OCI-LY3 (cell line): ENCODE data around the gene DECR2.

ENCODE experiments used
- H2AFZ ChIP-seq: fragments of 200-600, 300-600 bp; shearing (Covaris generic); 2 replicates; pipeline ENCODE4 v1.6.0; 2014; ENCODE audit warnings: antibody characterized with exemption, low read depth, low read length
- H3K27ac ChIP-seq: fragments of 200-600, 300-600 bp; sonication (generic); 2 replicates; pipeline ENCODE4 v1.5.1; 2014; ENCODE audit warnings: mild to moderate bottlenecking, low read length, moderate library complexity, mixed read lengths
- H3K27me3 ChIP-seq: fragments of 200-600, 300-600 bp; sonication (generic); 2 replicates; pipeline ENCODE4 v1.6.1; 2014; ENCODE audit warnings: low read depth, low read length, mixed read lengths
- H3K36me3 ChIP-seq: fragments of 200-600, 300-600 bp; sonication (generic); replicated peaks from 2 replicates; pipeline ENCODE3; 2014; ENCODE audit warnings: low read depth, low read length, mixed read lengths
- H3K4me1 ChIP-seq: fragments of 300-600, 200-600 bp; sonication (generic); 2 replicates; pipeline ENCODE4 v1.6.1; 2014; ENCODE audit warnings: low read length, mixed read lengths
- H3K4me2 ChIP-seq: fragments of 200-600, 300-600 bp; sonication (generic); 2 replicates; pipeline ENCODE4 v1.6.1; 2014; ENCODE audit warnings: low read length, mixed read lengths
- H3K4me3 ChIP-seq: fragments of 300-600, 200-600 bp; sonication (generic); 2 replicates; pipeline ENCODE4 v1.5.1; 2014; ENCODE audit warnings: antibody characterized with exemption, mild to moderate bottlenecking, low read length, moderate library complexity
- H3K79me2 ChIP-seq: fragments of 300-600, 200-600 bp; shearing (Covaris generic); 2 replicates; pipeline ENCODE4 v1.6.1; 2014; ENCODE audit warnings: mild to moderate bottlenecking, low read length, mixed read lengths
- H3K9ac ChIP-seq: fragments of 300-600, 200-600 bp; shearing (Covaris generic); 2 replicates; pipeline ENCODE4 v1.6.0; 2014; ENCODE audit warnings: mild to moderate bottlenecking, low read length, moderate library complexity
- H3K9me3 ChIP-seq: fragments of 200-600, 300-600 bp; shearing (Covaris generic); 2 replicates; pipeline ENCODE4 v1.6.1; 2014; ENCODE audit warnings: low read length, mixed read lengths; ENCODE audit not compliant: insufficient read depth
- H4K20me1 ChIP-seq: fragments of 200-600, 300-600 bp; sonication (generic); 2 replicates; pipeline ENCODE4 v1.6.1; 2016; ENCODE audit warnings: low read length, mixed read lengths; ENCODE audit not compliant: insufficient read depth
- EZH2phosphoT487 ChIP-seq: fragments of 200-600 bp; shearing (Covaris generic); IDR thresholded peaks from 2 replicates; pipeline ENCODE4 v1.6.1; 2018; ENCODE audit warnings: antibody characterized with exemption, mixed run types, low read depth
- TF ChIP-seq, protein P1 (sequence below): fragments of 200-600, 300-600 bp; sonication (generic); IDR thresholded peaks from 2 replicates; pipeline ENCODE4 v1.5.1; 2014; ENCODE audit warnings: antibody characterized with exemption, low read length, low read depth

DECR2 gene

DNA sequence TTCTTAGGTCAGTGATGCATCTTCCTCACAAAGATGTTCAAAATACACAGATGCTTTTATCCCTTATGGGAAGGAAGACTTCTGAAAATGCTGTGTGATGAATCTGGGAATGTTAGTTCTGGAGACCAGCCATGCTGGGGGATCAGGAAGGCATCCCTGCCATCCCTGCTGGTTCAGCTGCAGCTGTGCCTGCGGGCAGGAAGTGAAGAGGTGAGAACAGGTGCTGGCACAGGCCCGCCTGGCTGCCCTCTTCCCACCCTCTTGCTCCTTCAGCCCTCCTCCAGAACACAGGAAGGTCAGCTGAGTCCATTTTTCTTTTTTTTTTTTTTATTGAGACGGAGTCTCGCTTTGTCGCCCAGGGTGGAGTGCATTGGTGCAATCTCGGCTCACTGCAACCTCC lies 38.9 kb downstream of the DECR2 start:
- Histone ChIP-seq H3K4me3 (no peak overlapping the region), H4K20me1 (no peaks in the 10 kb centered on the region; the same call in 1 of the 2 replicates), H3K4me1 (no peaks in the 10 kb centered on the region), H3K27ac (no peak overlapping the region), H3K27me3 (no peaks in the 10 kb centered on the region), H3K9me3 (no peaks in the 10 kb centered on the region), H3K9ac (no peak overlapping the region), H2AFZ (no peak overlapping the region), H3K4me2 (no peak overlapping the region), H3K79me2 (peaks cover 20% of the 10 kb centered on the region), H3K36me3 (no peaks in the 10 kb centered on the region)
- TF ChIP-seq EZH2phosphoT487, result no peak
- TF ChIP-seq, protein P1, sequence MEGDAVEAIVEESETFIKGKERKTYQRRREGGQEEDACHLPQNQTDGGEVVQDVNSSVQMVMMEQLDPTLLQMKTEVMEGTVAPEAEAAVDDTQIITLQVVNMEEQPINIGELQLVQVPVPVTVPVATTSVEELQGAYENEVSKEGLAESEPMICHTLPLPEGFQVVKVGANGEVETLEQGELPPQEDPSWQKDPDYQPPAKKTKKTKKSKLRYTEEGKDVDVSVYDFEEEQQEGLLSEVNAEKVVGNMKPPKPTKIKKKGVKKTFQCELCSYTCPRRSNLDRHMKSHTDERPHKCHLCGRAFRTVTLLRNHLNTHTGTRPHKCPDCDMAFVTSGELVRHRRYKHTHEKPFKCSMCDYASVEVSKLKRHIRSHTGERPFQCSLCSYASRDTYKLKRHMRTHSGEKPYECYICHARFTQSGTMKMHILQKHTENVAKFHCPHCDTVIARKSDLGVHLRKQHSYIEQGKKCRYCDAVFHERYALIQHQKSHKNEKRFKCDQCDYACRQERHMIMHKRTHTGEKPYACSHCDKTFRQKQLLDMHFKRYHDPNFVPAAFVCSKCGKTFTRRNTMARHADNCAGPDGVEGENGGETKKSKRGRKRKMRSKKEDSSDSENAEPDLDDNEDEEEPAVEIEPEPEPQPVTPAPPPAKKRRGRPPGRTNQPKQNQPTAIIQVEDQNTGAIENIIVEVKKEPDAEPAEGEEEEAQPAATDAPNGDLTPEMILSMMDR, result no peak

DNA sequence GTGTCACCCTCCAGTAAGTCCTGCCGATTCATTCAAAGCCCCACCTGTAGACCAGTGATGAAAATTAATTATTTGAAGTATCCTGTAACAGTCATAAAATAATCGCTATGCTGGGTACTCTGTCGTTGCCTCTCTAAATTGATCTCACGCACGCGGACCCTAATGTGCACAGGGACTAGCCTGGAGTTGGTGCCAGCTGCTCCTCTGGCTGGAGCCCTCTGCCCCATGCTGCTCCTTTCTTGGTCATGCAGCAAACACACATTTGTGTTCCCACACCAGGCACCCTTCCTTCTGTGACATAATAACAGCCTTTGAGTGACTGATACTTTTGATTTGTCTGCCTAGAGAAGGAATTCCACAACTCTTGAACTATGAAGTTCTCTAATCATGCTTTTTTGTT lies 39.8 kb downstream of the DECR2 start:
- Histone ChIP-seq H3K4me2 (no peak overlapping the region), H3K79me2 (peaks cover 28% of the 10 kb centered on the region), H4K20me1 (peaks cover 5% of the 10 kb centered on the region; the same call in 1 of the 2 replicates), H3K9ac (no peak overlapping the region), H3K9me3 (no peaks in the 10 kb centered on the region), H3K4me3 (no peak overlapping the region), H3K27ac (no peak overlapping the region), H2AFZ (no peak overlapping the region), H3K36me3 (no peaks in the 10 kb centered on the region), H3K4me1 (no peaks in the 10 kb centered on the region), H3K27me3 (no peaks in the 10 kb centered on the region)
- TF ChIP-seq, protein P1, result no peak
- no peak for TF ChIP-seq EZH2phosphoT487

DNA sequence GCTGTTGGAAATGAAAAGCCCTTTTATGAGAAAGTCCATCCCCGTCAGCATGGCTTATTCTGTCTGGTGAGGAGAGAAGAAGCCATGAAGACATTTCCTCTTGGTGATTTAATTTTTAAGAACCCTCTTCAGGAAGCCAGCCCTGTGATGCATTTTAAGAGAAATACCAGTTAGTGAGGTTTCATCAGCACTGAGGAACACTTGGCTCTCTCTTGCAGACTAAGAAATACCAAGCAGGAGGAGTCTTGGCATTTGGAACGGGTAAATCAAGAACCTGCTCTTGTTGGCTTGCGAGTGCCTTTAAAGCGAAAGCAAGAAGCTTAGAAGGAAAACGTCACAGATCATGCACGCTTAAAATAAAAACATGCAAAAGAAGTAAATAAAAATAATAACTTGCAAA lies 41.3 kb downstream of the DECR2 start:
- Histone ChIP-seq H3K4me3 (no peak overlapping the region), H3K4me1 (no peaks in the 10 kb centered on the region), H3K36me3 (no peaks in the 10 kb centered on the region), H3K27ac (no peak overlapping the region), H3K9me3 (no peaks in the 10 kb centered on the region), H3K79me2 (peaks cover 28% of the 10 kb centered on the region), H2AFZ (no peak overlapping the region), H4K20me1 (peaks cover 5% of the 10 kb centered on the region; the same call in 1 of the 2 replicates), H3K4me2 (no peak overlapping the region), H3K27me3 (no peaks in the 10 kb centered on the region), H3K9ac (no peak overlapping the region)
- TF ChIP-seq EZH2phosphoT487, result no peak
- TF ChIP-seq, protein P1, result no peak

DNA sequence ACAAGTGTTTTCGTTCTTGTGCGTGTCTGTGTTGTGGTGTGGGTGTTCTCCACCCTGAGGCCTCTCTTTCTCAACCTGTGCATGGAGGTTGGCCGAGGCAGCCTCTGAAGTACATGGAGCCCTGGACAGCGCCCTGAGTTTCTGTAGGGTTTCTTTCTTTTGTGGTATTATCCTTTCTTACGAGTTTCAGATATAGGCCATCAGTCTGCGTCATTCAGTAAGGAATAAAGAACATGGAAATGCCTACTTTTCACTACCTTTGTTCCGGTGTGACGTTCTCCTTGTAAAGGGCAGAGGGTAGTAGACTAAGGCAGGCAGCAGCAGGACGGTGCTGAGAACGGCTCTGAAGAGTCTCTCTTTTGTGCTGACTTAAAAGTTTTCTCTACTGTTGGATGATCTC lies 42.3 kb downstream of the DECR2 start:
- TF ChIP-seq, protein P1, result no peak
- no peaks in the 10 kb centered on the region for H3K4me1 ChIP-seq
- H2AFZ ChIP-seq, result no peak overlapping the region
- no peak overlapping the region for H3K4me2 ChIP-seq
- H3K9me3 ChIP-seq, result no peaks in the 10 kb centered on the region
- no peak overlapping the region for H3K27ac ChIP-seq
- no peaks in the 10 kb centered on the region for H3K36me3 ChIP-seq
- no peak overlapping the region for H3K4me3 ChIP-seq
- no peak overlapping the region for H3K9ac ChIP-seq
- H4K20me1 ChIP-seq, result peaks cover 6% of the 10 kb centered on the region; the same call in 1 of the 2 replicates
- H3K79me2 ChIP-seq, result peaks cover 29% of the 10 kb centered on the region
- H3K27me3 ChIP-seq, result no peaks in the 10 kb centered on the region
